Stimulated activated CD4-positive, alpha-beta T cell treated with anti-CD3 and anti-CD28 coated beads, TNF-alpha, amount 100 ng/mL, for 1 hour (primary cell): ENCODE measurements around the gene SLC44A2.

Source experiments
- DNase-seq, 3 donors: peaks; one replicate each; pipeline ENCODE4 v3.0.0-alpha.2; 2020; ENCODE audit warnings: low read depth in 3 of 3, low spot score in 1 of 3

Gene SLC44A2

GRCh38 chr19:10680545-10681135 lies 55.3 kb downstream of the SLC44A2 start:
- DNase-seq: no peak

- DNase-seq: no peak
Measured at GRCh38 chr19:10681658-10682057, 56.3 kb downstream of the SLC44A2 start.

GRCh38 chr19:10682397-10683063 lies 57.2 kb downstream of the SLC44A2 start:
- no peak for DNase-seq

- DNase-seq: no peak
Measured at GRCh38 chr19:10683064-10683426, 57.7 kb downstream of the SLC44A2 start.

GRCh38 chr19:10683582-10683981 lies 58.2 kb downstream of the SLC44A2 start:
- DNase-seq: no peak

- DNase-seq: no peak
Measured at GRCh38 chr19:10685210-10685609, 59.9 kb downstream of the SLC44A2 start.

GRCh38 chr19:10686193-10686592 lies 60.8 kb downstream of the SLC44A2 start:
- no peak for DNase-seq

GRCh38 chr19:10686661-10687517 lies 61.5 kb downstream of the SLC44A2 start:
- no peak for DNase-seq

- no peak for DNase-seq
Measured at GRCh38 chr19:10687518-10688288, 62.4 kb downstream of the SLC44A2 start.

- DNase-seq: no peak
Measured at GRCh38 chr19:10688545-10689280, 63.4 kb downstream of the SLC44A2 start.

- no peak for DNase-seq
Measured at GRCh38 chr19:10690341-10690781, 65.0 kb downstream of the SLC44A2 start.

GRCh38 chr19:10691178-10691881 lies 66.0 kb downstream of the SLC44A2 start:
- DNase-seq: no peak

- DNase-seq: no peak
Measured at GRCh38 chr19:10691883-10692282, 66.5 kb downstream of the SLC44A2 start.

- no peak for DNase-seq
Measured at GRCh38 chr19:10692673-10693264, 67.4 kb downstream of the SLC44A2 start.
